Kasumi-1 (cell line): ENCODE measurements around the gene RASAL3.
A peak's percentile ranks its signal among the peaks of the same experiment; 100 is the strongest.
"Not testable (repeated sequence)": the region's sequence is repeated elsewhere in the genome, so short reads cannot be mapped to it uniquely, and the experiment has no call there.

Source experiments
- DNase-seq, 2 experiments: peaks; one replicate each; lab custom pipeline; 2025; lab: John Stamatoyannopoulos, UW

RASAL3 gene

DNA sequence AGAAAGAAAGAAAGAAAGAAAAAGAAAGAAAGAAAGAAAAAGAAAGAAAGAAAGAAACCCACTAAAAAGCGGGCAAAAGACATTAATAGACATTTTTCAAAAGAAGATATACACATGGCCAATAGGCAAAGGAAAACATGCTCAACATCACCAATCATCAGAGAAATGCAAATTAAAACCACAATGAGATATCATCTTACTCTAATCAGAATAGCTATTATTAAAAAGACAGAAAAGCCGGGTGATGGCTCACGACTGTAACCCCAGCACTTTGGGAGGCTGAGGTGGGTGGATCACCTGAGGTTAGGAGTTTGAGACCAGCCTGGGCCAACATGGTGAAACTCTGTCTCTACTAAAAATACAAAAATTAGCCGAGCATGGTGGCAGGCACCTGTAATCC, 9.5 kb upstream of the RASAL3 start:
- not testable (repeated sequence) for DNase-seq

GRCh38 chr19:15471639-15472101, 7.3 kb upstream of the RASAL3 start:
- no peak for DNase-seq

- DNase-seq: no peak
Observed at GRCh38 chr19:15469513-15470297, 5.4 kb upstream of the RASAL3 start.

DNA sequence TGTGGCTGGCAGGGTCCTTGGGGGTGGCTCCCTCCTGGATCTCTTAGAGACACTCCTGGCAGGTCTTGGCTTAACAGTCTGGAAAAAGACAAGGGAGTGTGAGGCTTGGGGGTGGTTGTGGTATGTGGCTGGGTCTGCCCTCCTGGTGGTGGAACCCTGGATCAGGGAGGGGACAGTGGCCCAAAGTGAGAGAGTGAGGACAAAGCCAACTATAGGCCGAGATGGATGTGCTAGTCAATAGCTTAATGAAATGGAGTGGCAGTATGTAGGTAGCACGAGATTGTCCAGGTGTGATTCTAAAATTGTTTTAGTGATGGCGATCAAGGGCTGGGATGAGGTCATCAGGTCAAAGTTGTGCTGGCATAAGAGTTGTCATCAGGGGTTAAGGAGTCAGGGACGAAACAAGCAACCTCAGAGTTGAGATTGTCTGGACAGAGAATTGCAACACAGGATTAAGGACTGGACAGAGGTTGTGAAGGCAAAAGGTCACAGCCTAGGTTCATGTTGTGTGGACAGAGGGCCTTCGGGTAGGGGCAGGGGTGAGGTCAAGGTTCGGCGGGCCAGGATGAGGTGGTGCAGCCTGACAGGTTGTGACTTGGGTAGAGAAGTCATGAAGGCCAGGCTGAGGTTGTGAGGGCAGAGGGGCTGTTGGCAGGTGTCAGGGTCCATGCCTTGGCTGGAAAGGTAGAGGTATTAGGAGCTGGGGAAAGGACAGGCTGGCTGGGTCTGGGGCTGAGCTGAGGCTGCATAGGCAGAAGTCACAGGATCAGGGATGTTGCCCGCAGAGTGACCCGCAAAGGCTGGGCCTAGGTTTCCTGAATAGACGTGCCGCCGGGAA, 4.5 kb upstream of the RASAL3 start:
- no peak for DNase-seq

- DNase-seq: no peak
Observed at GRCh38 chr19:15467734-15468214, 3.4 kb upstream of the RASAL3 start.

DNA sequence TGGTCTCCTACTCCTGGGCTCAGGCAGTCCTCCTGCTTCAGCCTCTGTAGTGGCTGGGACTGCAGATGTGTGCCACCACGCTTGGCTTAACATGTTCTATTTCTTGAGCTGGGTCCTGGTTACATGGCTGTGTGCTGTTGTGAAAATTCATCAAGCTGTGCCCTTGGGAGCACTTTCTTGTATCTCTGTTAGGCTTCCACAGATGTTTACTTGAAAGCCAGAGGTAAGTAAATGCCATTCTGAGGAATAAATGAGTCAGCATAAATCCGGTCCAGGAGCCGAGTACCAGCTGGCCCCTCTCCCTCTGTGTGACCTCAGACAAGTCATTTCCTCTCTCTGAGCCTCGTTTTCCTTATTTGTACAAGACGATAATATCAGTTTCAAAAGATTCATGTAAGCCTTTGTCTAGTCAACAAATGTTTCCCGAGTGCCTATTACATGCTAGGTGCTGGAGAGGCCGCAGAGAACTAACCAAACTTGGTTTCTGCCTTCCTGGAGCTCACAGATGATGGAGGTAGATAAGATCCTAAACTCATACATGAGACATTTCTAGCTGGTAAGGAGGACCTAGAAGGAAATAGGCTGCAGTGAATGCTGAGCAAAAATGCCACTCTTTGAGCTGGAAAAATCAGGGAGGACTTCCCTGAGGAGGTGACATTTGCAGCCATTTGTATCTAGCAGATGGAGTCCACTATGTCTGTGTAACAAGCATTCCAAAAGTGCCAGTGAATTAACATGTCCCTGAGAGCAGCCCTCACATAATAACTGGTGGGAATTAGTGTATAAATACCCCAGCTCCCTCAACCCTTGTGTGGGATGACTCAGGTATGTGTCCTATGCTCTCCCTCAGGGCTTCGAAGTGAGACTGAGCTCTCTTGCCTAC, 2.7 kb upstream of the RASAL3 start:
- DNase-seq: peak; percentile 66 to 71

DNA sequence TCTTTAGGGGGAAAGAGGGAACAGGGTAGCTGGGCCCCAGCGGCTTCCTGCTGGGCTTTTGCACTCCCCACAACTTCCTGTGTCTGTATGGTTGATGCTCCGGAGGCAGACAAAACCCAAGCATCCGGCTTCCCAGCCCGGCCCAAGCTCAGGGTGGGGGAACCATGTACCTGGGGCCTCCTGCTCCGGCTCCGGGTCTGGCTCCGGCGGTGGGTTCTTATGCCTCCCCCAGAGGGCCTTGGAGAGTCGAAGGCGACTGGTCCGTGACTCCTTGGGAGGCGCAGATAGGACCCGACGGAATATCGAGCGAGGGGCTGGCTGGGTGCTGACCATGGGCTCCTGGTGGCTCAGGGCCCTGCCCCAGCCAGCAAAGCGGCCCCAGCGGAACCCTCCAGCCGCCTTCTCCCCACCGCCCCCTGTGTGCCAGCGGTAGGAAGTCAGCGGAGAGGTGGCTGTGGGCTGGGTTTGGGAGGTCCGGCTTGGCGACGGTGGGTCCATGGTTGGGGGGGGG, 428 bp downstream of the RASAL3 start:
- peak; percentile 93 to 94 for DNase-seq

DNA sequence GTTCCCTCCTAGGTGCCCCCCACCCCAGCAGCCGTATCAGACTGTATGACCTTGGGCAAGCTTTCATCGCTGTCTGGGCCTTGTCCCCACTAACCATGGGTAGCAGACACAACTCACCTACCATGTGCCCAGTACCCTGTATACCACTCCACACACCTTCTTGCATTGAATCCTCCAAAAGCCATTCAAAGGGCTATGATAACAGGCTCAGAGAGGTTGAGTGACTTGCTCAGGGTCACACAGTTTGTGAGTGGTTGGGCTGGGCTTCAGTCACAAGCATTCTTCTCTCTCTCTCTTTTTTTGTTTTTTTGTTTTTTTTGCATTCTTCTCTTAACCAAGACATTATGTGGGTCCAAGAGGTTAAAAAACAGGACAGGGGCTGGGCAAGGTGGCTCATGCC, 2.6 kb downstream of the RASAL3 start:
- DNase-seq: no peak

DNA sequence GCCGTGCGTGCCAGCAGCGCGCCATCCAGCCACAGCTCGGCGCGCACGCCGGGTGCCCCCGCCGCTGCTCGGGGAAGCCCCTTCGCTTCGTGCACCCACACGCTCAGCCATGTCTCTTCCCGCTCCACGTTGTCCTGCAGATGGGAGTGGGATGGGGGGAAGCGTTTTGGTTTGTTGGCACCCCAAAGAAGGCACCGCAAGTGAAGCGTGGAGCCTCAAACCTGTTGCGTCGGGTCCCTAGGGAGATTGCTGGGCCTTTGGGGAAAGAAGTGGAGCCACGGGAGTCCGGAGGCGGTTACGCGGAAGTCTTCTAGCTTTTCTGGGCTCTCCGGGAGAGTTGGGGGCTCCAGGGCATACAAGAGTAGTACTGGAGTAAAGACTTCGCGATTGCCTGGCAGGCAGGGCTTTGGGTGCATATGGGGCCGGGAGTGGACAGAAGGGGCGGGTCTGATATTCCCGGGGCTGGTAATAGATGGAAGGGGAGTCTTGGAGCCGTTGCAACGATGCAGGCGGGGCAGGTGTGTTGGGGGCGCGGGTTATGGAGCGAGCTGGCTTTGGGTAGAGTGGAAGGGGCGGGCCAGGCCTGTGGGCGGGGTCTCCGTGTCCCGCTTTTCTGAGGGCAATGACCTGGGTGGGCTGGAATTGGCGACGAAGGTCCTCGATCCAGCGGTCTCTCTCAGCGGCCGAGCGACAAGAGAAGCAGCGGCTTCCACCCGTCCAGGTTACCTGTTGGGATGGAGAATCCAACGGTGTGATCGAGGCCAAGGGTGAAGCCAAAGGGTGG, 6.5 kb downstream of the RASAL3 start:
- DNase-seq: no peak

- no peak for DNase-seq
Observed at GRCh38 chr19:15456871-15457700, 7.3 kb downstream of the RASAL3 start.

GRCh38 chr19:15456441-15456840, 7.9 kb downstream of the RASAL3 start:
- no peak for DNase-seq

- DNase-seq: no peak
Observed at GRCh38 chr19:15455996-15456395, 8.3 kb downstream of the RASAL3 start.

GRCh38 chr19:15453906-15454860, 10.2 kb downstream of the RASAL3 start:
- DNase-seq: no peak

DNA sequence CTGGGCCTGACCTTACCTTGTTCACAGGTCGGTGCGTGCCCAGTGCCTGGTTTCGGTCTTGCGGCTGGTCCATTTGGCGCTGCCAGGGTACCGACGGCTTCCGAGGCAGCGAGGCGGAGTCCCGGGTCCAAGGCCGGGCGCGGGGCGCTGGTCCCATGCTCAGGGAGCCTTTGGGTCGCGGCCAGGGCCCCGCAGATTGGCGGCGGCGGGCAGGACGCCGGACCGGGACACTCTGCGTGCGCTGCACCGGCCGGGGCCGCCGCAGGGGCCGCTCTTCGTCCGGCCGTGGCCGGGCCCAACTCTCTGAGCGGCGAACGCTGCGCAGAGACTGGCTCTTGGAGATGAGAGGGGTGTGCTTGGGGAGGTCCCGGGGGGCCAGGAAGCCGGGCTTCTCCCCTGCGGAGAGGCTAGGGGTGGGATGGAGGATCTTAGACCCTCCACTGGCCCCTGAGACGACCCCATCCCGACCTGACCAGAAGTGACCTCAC, 11.2 kb downstream of the RASAL3 start:
- no peak for DNase-seq

- no peak for DNase-seq
Observed at GRCh38 chr19:15452111-15453047, 12.0 kb downstream of the RASAL3 start.

GRCh38 chr19:15450528-15450890, 13.8 kb downstream of the RASAL3 start:
- no peak for DNase-seq
